ENCODE measurements around the gene ADGRL2. TPM values are rescaled to one million over a fixed set of nuclear protein-coding genes. Genes with fewer than 3 reads are reported as not detected.

Gene ADGRL2
- total RNA-seq, 1 experiment from 2014 or later = 0.11 TPM

GRCh38 chr1:81999364-81999763 is 198.6 kb downstream of the ADGRL2 start:
- no peak for DNase-seq (ENCODE audit: low read depth, low spot score)
- in situ Hi-C loops (cut with HindIII; ENCODE audit: low pct_unique_long_range_greater_than_20kb, low sequenced_read_pairs) = no loop called here

GRCh38 chr1:82000221-82000620 is 199.5 kb downstream of the ADGRL2 start:
- in situ Hi-C loops (cut with HindIII; ENCODE audit: low pct_unique_long_range_greater_than_20kb, low sequenced_read_pairs) = no loop called here
- DNase-seq (ENCODE audit: low read depth, low spot score) = no peak

- no peak for DNase-seq (ENCODE audit: low read depth, low spot score)
- in situ Hi-C loops (cut with HindIII; ENCODE audit: low pct_unique_long_range_greater_than_20kb, low sequenced_read_pairs) = no loop called here
Measured at GRCh38 chr1:82001345-82001744, 200.6 kb downstream of the ADGRL2 start.

GRCh38 chr1:82007804-82008203 is 207.1 kb downstream of the ADGRL2 start:
- no peak for DNase-seq (ENCODE audit: low read depth, low spot score)
- in situ Hi-C loops (cut with HindIII; ENCODE audit: low pct_unique_long_range_greater_than_20kb, low sequenced_read_pairs) = no loop called here

- DNase-seq (ENCODE audit: low read depth, low spot score) = no peak
- in situ Hi-C loops (cut with HindIII; ENCODE audit: low pct_unique_long_range_greater_than_20kb, low sequenced_read_pairs) = no loop called here
Measured at GRCh38 chr1:82013702-82014101, 213.0 kb downstream of the ADGRL2 start.

- in situ Hi-C loops (cut with HindIII; ENCODE audit: low pct_unique_long_range_greater_than_20kb, low sequenced_read_pairs) = no loop called here
- peak; percentile 7 for DNase-seq (ENCODE audit: low read depth, low spot score)
Measured at GRCh38 chr1:82015444-82015843, 214.7 kb downstream of the ADGRL2 start.

GRCh38 chr1:82018319-82018718 is 217.6 kb downstream of the ADGRL2 start:
- no peak for DNase-seq (ENCODE audit: low read depth, low spot score)
- in situ Hi-C loops (cut with HindIII; ENCODE audit: low pct_unique_long_range_greater_than_20kb, low sequenced_read_pairs) = no loop called here

GRCh38 chr1:82019508-82019907 is 218.8 kb downstream of the ADGRL2 start:
- no peak for DNase-seq (ENCODE audit: low read depth, low spot score)
- in situ Hi-C loops (cut with HindIII; ENCODE audit: low pct_unique_long_range_greater_than_20kb, low sequenced_read_pairs) = no loop called here

- DNase-seq (ENCODE audit: low read depth, low spot score) = no peak
- in situ Hi-C loops (cut with HindIII; ENCODE audit: low pct_unique_long_range_greater_than_20kb, low sequenced_read_pairs) = no loop called here
Measured at GRCh38 chr1:82030830-82031229, 230.1 kb downstream of the ADGRL2 start.

- DNase-seq (ENCODE audit: low read depth, low spot score) = no peak
- in situ Hi-C loops (cut with HindIII; ENCODE audit: low pct_unique_long_range_greater_than_20kb, low sequenced_read_pairs) = no loop called here
Measured at GRCh38 chr1:82032068-82032467, 231.3 kb downstream of the ADGRL2 start.

GRCh38 chr1:82034812-82035211 is 234.1 kb downstream of the ADGRL2 start:
- in situ Hi-C loops (cut with HindIII; ENCODE audit: low pct_unique_long_range_greater_than_20kb, low sequenced_read_pairs) = no loop called here
- DNase-seq (ENCODE audit: low read depth, low spot score) = no peak
